MM.1S (cell line): ENCODE data around the gene UQCC2.

ENCODE experiments used
- DNase-seq: peaks from one replicate; pipeline ENCODE4 v3.0.0-alpha.2; 2015
- H2AFZ ChIP-seq: fragments of 300-600 bp; sonication (generic); 2 replicates; pipeline ENCODE4 v1.6.0; 2016; ENCODE audit warnings: antibody characterized with exemption, low read length
- H3F3A ChIP-seq: fragments of 300-600 bp; sonication (generic); 2 replicates; pipeline ENCODE4 v1.6.1; 2016; ENCODE audit warnings: mild to moderate bottlenecking, antibody characterized with exemption, low read length, moderate library complexity, mixed read lengths; ENCODE audit not compliant: insufficient read depth
- H3K27ac ChIP-seq: fragments of 300-600 bp; sonication (generic); 2 replicates; pipeline ENCODE4 v1.5.1; 2016; ENCODE audit warnings: mild to moderate bottlenecking, low read length
- H3K27me3 ChIP-seq: fragments of 300-600 bp; sonication (generic); replicated peaks from 2 replicates; pipeline ENCODE4 v1.6.0; 2016; ENCODE audit warnings: low read length; ENCODE audit not compliant: insufficient read depth
- H3K36me3 ChIP-seq: fragments of 300-600 bp; sonication (generic); replicated peaks from 2 replicates; pipeline ENCODE4 v1.6.1; 2016; ENCODE audit warnings: mild to moderate bottlenecking, low read length, mixed read lengths; ENCODE audit not compliant: insufficient read depth
- H3K4me1 ChIP-seq: fragments of 300-600 bp; sonication (generic); 2 replicates; pipeline ENCODE4 v1.6.1; 2016; ENCODE audit warnings: low read length, mixed read lengths
- H3K4me2 ChIP-seq: fragments of 300-600 bp; sonication (generic); 2 replicates; pipeline ENCODE4 v1.6.0; 2016; ENCODE audit warnings: low read depth, low read length
- H3K4me3 ChIP-seq: fragments of 300-600 bp; sonication (generic); 2 replicates; pipeline ENCODE4 v1.5.1; 2016; ENCODE audit warnings: low read length, mixed read lengths
- H3K79me2 ChIP-seq: fragments of 300-600 bp; sonication (generic); 2 replicates; pipeline ENCODE4 v1.6.1; 2016; ENCODE audit warnings: mixed run types, low read length, mixed read lengths
- H3K9ac ChIP-seq: fragments of 300-600 bp; sonication (generic); 2 replicates; pipeline ENCODE4 v1.6.1; 2016; ENCODE audit warnings: low read length, mixed read lengths
- H3K9me2 ChIP-seq: fragments of 300-600 bp; sonication (generic); replicated peaks from 2 replicates; pipeline ENCODE4 v1.6.1; 2016; ENCODE audit warnings: mild to moderate bottlenecking, low read length, mixed read lengths; ENCODE audit not compliant: insufficient read depth
- H3K9me3 ChIP-seq: fragments of 300-600 bp; sonication (generic); replicated peaks from 2 replicates; pipeline ENCODE4 v1.6.1; 2016; ENCODE audit warnings: mild to moderate bottlenecking, low read length, mixed read lengths; ENCODE audit not compliant: insufficient read depth
- H4K20me1 ChIP-seq: fragments of 300-600 bp; sonication (generic); 2 replicates; pipeline ENCODE4 v1.6.1; 2016; ENCODE audit warnings: mild to moderate bottlenecking, low read length, moderate library complexity, mixed read lengths; ENCODE audit not compliant: insufficient read depth
- EZH2 ChIP-seq: fragments of 300-600 bp; sonication (generic); optimal IDR thresholded peaks from 2 replicates; pipeline ENCODE3; 2017; ENCODE audit warnings: low read depth, mild to moderate bottlenecking, antibody characterized with exemption, low read length, mixed read lengths
- EZH2phosphoT487 ChIP-seq: fragments of 300-600 bp; sonication (generic); IDR thresholded peaks from 2 replicates; pipeline ENCODE4 v1.6.1; 2018; ENCODE audit warnings: antibody characterized with exemption, low read length
- TF ChIP-seq, protein P1 (sequence below): fragments of 300-600 bp; sonication (generic); IDR thresholded peaks from 2 replicates; pipeline ENCODE4 v1.5.1; 2016; ENCODE audit warnings: antibody characterized with exemption, low read length, mixed read lengths

The UQCC2 gene

DNA sequence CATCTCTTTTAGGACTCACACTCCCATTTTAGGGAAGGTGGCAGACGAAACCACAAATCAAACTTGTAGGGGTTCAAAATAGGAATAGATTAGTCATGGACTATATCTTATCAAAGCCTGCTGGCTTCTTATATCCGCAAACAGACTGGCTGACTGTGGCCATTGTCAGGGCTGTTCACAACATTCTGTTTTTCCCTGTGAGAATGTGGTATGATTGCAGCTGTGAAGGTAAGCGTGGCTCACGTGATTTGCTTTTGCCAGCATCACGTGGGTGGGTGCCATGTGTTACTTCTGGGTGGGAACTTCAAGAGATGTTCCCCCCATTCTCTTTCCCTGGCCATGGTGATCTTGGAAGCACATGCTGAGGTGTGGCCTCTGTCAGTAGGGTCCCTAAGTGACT lies 29.3 kb upstream of the UQCC2 start:
- Histone ChIP-seq H3K27ac (no peak overlapping the region), H3K9me2 (no peaks in the 10 kb centered on the region), H3K27me3 (peaks cover 26% of the 10 kb centered on the region), H2AFZ (no peak overlapping the region), H3K4me2 (no peak overlapping the region), H3K9ac (no peak overlapping the region), H3K4me1 (no peaks in the 10 kb centered on the region), H3K79me2 (no peaks in the 10 kb centered on the region), H3F3A (no peaks in the 10 kb centered on the region), H3K36me3 (no peaks in the 10 kb centered on the region), H3K4me3 (no peak overlapping the region), H4K20me1 (no peaks in the 10 kb centered on the region), H3K9me3 (no peaks in the 10 kb centered on the region)
- TF ChIP-seq, protein P1, sequence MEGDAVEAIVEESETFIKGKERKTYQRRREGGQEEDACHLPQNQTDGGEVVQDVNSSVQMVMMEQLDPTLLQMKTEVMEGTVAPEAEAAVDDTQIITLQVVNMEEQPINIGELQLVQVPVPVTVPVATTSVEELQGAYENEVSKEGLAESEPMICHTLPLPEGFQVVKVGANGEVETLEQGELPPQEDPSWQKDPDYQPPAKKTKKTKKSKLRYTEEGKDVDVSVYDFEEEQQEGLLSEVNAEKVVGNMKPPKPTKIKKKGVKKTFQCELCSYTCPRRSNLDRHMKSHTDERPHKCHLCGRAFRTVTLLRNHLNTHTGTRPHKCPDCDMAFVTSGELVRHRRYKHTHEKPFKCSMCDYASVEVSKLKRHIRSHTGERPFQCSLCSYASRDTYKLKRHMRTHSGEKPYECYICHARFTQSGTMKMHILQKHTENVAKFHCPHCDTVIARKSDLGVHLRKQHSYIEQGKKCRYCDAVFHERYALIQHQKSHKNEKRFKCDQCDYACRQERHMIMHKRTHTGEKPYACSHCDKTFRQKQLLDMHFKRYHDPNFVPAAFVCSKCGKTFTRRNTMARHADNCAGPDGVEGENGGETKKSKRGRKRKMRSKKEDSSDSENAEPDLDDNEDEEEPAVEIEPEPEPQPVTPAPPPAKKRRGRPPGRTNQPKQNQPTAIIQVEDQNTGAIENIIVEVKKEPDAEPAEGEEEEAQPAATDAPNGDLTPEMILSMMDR, result no peak
- TF ChIP-seq EZH2 (no peak), EZH2phosphoT487 (no peak)
- DNase-seq, result no peak

DNA sequence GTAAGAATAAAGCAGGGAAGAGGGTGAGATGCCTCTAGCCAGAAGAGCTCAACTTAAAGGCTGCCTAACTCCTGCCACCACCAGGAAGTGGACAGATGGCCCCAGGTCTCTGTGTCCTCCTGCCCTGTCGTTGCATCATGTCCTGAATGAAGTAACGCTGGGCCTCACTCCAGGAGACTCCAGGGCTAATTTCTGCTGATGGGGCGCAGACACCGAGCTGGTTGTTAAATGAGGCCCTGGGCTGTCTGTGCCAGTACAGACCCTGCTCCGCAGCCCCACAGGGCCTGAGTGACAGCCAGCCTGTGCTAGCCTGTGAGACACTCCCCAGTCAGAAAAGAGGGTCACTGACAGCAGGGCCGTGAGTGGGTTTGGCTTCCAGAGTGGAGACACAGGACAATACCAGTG lies 28.7 kb upstream of the UQCC2 start:
- Histone ChIP-seq H3K36me3 (no peaks in the 10 kb centered on the region), H3K4me2 (no peak overlapping the region), H3K27me3 (peaks cover 21% of the 10 kb centered on the region), H3K9me2 (no peaks in the 10 kb centered on the region), H3K9ac (no peak overlapping the region), H3K4me3 (no peak overlapping the region), H4K20me1 (no peaks in the 10 kb centered on the region), H3K79me2 (no peaks in the 10 kb centered on the region), H3K27ac (no peak overlapping the region), H2AFZ (no peak overlapping the region), H3K4me1 (no peaks in the 10 kb centered on the region), H3K9me3 (no peaks in the 10 kb centered on the region), H3F3A (no peaks in the 10 kb centered on the region)
- TF ChIP-seq EZH2phosphoT487 (no peak), EZH2 (no peak)
- TF ChIP-seq, protein P1, result no peak
- DNase-seq, result no peak

DNA sequence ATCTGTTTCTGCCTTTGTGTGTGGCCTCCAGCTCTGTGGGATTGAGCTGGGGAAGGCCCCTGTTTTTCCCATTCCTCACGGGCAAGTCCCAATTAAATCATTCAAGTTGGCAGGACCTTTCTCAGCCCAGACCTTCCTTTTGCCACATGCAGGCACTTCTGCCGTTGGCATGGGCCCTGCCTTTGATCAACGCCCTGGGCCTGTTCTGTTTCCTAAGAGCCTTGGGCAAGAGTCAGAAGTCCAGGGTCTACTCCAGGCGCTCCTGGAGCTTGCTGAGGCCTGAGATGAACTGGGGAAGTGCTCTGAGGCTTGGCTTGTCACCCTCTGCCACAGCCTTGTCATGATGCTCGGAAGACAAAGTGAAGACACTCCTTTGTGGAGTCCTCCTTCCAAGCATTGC lies 28.1 kb upstream of the UQCC2 start:
- Histone ChIP-seq H3K4me2 (no peak overlapping the region), H3F3A (no peaks in the 10 kb centered on the region), H3K36me3 (no peaks in the 10 kb centered on the region), H3K4me1 (no peaks in the 10 kb centered on the region), H2AFZ (no peak overlapping the region), H3K9me3 (no peaks in the 10 kb centered on the region), H3K9me2 (no peaks in the 10 kb centered on the region), H4K20me1 (no peaks in the 10 kb centered on the region), H3K9ac (no peak overlapping the region), H3K4me3 (no peak overlapping the region), H3K27me3 (peaks cover 20% of the 10 kb centered on the region), H3K79me2 (no peaks in the 10 kb centered on the region), H3K27ac (no peak overlapping the region)
- TF ChIP-seq EZH2phosphoT487, result no peak
- TF ChIP-seq, protein P1, result no peak
- no peak for TF ChIP-seq EZH2
- no peak for DNase-seq
